Adrenal gland (tissue), 5 donors: ENCODE measurements around the gene ANKRD11.

Experiments
- CTCF ChIP-seq, 6 experiments: fragments of 450-650 bp in 4 of 6; fragments of 200-600 bp in 2 of 6; sonication (generic) in 1 of 6; IDR thresholded peaks; 1 replicate in 5 of 6; 2 replicates in 1 of 6; pipeline versions ENCODE4 v1.5.1 to v1.8.0; 2016 to 2021; ENCODE audit warnings: antibody characterized with exemption in 6 of 6, mild to moderate bottlenecking in 2 of 6, moderate library complexity in 1 of 6
- POLR2A ChIP-seq, 2 donors: fragments of 450-650 bp; IDR thresholded peaks; one replicate each; pipeline ENCODE4 v1.6.1; 2017; ENCODE audit warnings: antibody characterized with exemption in 2 of 2, mild to moderate bottlenecking in 2 of 2, moderate library complexity in 1 of 2
- donor health status: DM: no; HTN: no; CAD: no.

- TF ChIP-seq CTCF (IDR thresholded peaks at IDR 0.05) (no peak), POLR2A (IDR thresholded peaks at IDR 0.05) (no peak)
These were observed 23.0 kb downstream of the ANKRD11 start for GRCh38 chr16:89467382-89467781.
